DMS 273 treated with DMSO at 0.1 percent for 48 hours (cell line): ENCODE measurements around the gene VPS8.

Experiments used
- DNase-seq: peaks from one replicate; lab custom pipeline; 2025; lab: John Stamatoyannopoulos, UW

The VPS8 gene, protein sequence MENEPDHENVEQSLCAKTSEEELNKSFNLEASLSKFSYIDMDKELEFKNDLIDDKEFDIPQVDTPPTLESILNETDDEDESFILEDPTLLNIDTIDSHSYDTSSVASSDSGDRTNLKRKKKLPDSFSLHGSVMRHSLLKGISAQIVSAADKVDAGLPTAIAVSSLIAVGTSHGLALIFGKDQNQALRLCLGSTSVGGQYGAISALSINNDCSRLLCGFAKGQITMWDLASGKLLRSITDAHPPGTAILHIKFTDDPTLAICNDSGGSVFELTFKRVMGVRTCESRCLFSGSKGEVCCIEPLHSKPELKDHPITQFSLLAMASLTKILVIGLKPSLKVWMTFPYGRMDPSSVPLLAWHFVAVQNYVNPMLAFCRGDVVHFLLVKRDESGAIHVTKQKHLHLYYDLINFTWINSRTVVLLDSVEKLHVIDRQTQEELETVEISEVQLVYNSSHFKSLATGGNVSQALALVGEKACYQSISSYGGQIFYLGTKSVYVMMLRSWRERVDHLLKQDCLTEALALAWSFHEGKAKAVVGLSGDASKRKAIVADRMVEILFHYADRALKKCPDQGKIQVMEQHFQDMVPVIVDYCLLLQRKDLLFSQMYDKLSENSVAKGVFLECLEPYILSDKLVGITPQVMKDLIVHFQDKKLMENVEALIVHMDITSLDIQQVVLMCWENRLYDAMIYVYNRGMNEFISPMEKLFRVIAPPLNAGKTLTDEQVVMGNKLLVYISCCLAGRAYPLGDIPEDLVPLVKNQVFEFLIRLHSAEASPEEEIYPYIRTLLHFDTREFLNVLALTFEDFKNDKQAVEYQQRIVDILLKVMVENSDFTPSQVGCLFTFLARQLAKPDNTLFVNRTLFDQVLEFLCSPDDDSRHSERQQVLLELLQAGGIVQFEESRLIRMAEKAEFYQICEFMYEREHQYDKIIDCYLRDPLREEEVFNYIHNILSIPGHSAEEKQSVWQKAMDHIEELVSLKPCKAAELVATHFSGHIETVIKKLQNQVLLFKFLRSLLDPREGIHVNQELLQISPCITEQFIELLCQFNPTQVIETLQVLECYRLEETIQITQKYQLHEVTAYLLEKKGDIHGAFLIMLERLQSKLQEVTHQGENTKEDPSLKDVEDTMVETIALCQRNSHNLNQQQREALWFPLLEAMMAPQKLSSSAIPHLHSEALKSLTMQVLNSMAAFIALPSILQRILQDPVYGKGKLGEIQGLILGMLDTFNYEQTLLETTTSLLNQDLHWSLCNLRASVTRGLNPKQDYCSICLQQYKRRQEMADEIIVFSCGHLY (N-terminal part only)

DNA sequence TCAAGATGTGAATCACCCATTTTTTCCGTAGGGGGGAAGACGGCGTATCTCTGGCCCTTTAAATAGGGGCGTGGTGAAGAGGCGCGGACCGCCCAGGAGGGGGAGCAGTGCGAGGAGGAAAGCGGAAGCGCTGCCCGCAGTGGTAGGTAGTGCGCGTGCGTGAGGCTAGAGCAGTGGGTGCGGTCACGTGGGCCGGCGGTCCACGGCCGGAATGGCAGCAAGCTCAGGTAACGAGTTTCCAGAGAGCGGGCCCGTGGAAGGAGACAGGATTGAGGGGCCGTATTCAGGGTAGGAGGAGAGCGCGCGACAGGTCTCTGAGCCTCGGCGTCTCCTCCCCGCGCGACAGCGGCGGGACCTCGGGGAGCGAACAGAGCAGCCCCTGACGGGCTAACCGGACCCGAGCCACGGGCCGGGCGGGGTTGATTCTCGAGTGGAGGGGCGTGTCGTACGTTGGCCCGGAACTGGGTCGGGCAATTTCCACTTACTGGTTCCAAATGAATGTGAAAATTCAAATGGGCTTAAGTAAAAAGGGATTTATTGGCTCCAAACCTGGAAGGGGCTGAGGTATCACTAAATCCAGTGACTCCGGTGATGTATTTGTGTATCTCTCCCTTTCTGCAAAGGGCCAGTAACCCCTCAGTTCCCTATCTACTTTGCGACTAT, at the start of gene VPS8:
TSS of gene VPS8 (plus strand) at position 168 of the 663 bp plus-strand sequence. CDS start 12,467 bp downstream, outside the sequence.
- DNase-seq, result peak; percentile 96

DNA sequence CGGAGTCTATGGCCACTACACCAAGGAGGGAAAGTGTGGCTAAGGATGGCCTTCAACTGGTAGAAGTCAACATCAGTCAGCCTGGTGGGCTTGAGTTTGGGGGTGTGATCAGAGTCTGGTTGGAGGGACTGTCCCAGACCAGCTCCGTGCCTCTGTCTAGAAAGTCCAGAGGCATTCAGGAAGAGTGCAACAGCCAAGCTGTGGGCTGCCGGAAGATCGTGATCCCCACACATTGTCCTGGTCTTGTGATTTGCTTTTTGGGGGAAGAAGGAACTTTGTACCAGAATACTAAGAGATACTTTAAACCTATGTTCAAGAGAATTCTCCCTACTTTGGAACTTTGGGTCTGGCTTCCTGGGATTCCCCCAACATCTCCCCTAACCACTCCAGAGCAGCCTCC, 47.8 kb upstream of the VPS8 start:
- DNase-seq, result no peak

DNA sequence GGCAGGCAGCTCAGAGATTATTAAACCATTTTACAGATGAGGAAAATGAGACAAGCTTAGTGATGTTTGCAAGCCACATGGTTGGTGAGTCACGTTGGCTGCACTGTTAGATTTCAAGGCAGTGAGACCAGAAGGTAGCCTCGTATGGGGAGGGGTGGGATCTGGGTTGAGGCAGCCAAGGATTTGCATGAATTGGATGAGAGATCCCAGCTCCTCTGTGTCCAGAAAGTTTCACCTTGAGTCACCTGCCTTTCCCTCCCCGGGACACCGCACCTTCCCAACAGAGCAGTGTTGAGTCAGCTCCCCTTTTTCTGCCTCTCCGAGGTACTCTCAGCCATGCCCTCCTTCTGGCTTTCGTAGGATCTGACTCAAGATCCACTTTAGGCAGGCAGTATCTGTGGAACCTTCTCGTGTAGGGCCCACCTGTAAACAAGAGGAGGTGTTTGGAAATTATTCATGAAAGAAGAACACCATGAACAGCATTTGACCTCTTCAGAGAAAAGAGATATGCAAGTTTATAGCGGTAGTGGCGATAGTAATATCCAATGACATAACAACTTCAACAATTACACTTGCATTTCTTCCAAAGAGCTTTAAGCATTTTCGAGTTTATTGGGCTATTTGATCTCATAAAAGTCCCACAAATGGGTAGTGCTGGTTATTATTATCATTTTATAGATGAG, 46.8 kb upstream of the VPS8 start:
- no peak for DNase-seq

DNA sequence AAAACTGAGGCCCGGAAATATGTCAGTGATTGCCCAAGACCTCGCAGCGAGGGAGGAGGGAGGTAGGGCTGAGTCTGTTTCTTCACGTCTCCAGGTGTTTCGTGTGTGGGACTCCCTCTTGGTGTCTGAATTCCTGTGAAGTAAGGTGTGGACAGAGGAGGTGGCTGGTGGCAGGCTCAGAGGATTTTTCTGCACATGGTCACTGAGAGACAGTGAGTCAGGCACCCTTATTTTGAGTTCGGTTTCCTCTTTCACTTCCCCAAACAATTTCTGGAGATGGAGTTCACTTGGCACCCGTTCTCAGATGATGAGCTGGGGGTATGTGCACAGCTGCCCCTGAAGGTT, 46.3 kb upstream of the VPS8 start:
- DNase-seq, result no peak

DNA sequence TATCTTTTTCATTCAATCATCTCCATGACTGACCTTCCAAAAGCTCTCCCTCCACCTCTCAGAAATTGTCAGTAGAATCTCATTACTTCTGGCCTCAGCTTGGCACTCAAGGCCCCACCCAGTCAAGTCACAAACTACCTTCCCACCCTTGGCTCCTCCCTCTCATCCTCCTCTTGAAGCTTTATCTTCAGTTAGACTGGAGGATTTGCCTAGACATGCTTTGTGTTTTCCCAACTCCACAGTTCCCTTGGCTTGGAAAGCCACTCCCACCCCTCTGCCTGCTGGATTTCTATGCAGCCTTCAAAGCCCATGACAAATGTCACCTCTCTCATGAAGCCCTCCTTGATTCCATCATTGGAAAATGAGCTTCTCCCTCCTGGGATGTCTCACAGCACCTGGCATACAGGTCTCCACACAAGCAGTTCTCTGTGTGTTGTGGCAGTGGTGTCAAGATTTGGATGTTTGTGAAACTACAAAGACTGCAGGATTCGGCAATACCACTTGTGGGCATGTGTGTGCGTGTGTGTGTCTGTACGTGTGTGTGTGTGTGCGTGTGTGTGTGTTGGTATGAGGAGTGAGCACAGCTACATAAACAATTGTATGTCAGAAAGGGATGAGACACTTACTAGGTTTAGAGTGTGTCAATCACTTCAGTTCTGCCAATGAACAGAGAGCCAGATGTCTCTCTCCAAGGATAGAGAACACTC, 45.3 kb upstream of the VPS8 start:
- DNase-seq, result no peak

DNA sequence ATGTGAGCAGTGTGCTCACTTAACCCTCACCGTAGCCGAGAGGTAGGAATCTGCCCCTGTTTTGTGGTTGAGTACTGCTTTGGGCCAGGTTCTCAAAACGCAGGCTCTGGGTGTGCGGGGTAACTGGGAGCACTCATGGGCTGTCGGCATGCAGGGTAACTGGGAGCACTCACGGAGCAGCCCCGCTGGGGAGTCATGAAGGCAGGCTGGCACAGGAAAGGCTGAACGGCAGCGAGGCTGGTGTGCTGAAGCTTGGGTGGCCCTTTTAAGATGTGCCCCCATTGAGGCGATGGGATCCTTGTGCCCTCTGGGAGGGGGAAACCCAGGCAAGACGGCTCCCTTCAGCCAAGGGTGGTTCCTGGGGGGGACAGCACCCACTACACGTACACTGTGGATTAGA, 44.6 kb upstream of the VPS8 start:
- DNase-seq, result no peak

DNA sequence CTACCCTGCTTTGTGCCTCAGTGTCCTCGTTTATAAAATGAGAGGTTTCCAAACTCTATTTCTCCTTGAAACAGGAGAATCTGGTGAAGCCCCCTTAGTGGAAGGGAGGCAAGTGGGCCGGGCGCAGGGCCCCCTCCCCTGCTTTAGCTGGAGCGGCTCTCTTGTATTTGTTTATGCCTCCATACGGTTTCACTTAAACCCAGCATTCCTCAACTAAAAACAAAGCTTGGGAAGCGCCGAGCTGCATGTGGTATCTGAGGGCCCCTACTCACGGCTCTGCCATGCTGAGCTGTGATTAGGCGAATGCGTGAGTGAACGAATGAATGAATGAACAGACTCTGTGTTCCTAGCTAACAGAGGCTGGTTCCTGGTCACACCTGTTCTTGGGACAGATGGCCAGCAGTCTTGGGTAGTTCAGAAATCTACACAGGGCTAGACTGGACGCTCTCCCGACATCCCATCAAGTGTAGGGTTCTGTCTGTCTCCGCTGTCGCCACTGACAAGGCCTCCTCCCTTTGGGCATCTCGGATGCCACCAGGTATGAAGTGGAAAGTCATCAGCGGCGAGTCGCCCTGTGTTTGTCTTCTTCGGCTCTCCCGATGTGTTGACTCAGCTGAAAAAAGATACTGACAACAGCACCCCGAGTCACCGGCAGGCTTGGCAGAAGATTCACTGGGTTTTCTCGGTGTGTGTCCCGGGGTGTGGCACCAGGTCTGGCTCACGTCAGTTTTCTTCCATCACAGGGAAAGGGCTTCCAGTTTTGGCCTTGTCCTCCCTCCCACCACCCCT, 42.4 kb upstream of the VPS8 start:
- DNase-seq, result no peak

DNA sequence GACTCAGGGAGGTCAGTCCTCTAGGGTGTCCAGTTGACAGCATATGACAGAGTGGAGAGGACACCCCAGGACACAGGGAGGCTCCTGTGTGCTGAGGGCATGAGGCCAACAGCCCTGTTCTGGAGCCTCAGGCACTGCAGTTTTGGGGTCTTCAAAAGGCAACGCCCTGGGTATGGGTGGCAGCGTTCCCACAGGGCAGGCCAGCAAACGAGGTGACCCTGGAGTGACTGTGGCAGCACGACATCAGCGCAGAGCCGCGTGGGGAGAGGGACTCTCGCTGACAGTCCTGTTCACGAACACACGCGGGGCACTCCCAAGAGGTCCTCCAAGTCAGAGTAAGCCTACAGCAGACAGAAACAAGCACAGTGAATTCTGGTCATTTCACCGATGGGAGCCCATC, 41.4 kb upstream of the VPS8 start:
- no peak for DNase-seq

DNA sequence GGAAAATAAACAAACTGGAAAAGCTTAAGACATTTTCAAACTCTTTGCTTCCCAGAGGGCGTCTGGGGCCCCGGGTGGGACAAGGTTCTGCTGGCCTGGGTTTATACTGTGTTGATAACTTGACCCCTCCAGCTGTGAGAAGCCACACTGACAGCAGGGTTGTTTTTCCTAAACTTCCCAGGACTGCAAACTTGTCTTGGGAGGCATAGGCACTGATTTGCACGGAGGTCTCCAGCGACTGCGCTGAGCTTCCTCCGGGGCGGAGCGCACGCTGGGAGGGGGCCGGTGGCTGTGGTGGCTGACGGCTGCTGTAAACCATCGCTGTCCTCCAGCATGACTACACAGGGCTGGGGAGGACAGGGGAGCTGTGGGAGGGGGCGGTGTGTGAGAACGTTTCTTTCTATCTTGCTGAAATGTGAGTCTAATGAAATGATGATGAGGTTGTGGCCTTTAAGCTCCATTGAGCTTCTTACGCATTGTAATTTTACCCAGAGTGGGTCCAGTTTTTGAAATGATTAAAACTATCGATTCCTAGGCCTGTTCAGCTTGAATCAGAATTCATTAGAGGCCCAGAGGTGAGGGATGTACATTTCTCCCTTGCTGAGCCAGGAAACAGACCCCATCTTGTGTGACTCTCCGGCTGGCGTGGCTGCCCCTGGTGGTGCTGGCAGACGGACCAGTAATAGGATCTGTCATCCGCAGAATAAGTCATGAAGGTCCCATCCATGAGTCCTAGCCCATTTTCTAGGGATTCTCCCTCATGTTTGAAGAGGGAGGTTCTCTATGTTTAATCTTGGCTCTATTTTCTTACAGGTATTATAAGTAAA, 40.5 kb upstream of the VPS8 start:
- no peak for DNase-seq

DNA sequence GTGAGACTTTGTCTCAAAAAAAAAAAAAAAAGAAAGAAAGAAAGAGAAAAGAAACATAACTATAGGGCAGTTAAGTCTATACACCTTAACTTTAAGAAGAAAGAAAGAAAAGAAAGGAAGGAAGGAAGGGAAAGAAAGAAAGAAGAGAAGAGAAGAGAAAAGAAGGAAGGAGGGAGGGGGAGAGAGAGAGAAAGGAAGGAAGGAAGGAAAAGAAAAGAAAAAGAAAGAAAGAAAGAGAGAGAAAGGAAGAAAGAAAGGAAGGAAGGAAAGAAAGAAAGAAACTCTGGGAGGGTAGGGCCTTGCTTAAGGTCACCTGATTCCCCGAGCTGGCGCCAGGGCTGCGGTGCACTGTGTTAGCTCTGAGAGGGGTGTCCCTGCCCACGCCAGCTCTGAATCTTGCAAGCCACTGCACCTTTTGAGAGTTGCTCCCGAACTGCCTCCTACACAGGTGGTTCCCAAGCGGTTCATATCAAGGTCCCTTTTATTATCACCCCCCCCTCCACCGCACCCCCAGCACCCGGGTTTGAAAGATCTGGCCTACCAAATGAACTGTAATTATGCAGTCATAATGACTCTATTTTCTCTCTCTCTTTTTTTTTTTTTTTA, 39.2 kb upstream of the VPS8 start:
- DNase-seq, result no peak

DNA sequence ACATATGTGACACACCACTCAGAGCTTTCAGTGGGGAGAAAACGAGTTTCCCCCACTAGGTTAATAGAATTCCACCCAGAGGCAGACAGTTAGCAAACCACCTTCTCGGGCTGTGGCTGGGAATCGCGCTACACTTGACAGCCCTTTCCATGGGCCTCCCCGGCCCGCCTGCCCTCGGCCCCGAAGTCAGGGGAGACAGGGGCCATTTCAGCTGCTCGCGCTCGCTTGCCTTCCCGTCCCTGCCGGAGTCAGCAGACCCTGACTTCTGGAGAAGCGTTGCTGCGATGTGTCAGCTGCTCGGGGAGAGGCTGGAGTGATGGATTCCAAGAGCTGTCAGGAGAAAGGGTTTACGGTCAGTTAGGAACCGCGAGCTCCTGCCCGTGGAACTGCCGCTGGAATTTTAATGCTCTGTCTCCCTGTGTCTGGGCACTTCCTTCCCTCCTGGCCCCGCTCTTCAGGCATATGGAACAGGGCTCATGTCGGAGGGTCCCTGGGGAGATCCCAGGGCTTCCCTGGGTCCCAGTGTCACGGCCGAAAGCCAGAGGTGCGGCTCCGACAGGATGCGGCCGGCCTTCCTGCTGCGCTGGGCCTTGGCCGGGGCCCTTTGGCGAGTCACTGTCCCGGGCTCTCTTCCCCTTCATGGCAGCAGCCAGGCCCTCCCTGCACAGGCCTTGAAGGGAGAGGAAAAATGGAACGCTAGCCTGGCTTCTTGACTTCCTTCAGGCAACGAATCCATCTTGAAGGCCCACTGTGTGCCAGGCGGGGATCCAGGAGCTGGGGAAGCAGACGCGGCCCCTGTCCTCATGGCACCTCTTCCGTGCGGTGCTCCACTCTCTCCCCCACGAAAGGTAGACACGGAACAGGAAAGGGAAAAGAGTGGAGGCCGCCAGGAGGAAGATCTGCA, 38.4 kb upstream of the VPS8 start:
- no peak for DNase-seq

DNA sequence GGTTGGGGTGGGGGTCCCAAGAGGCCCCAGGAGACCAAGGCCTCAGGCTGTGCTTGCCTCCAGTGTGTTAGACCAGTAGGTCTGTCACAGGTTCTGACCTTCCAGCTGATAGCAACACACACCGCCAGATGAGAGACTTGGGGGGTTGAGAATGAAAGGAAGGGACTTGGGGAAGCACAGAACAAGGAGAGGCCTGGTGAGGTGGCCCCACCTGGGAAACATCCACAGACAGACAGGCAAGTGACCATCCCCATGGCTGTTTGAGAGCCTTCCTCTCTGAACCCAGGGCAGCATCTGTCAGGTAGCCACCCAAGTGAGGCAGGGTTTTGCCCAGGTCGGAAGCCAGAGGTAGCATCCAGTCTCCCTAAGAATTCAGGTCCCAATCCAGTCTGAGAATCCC, 35.0 kb upstream of the VPS8 start:
- DNase-seq, result no peak

DNA sequence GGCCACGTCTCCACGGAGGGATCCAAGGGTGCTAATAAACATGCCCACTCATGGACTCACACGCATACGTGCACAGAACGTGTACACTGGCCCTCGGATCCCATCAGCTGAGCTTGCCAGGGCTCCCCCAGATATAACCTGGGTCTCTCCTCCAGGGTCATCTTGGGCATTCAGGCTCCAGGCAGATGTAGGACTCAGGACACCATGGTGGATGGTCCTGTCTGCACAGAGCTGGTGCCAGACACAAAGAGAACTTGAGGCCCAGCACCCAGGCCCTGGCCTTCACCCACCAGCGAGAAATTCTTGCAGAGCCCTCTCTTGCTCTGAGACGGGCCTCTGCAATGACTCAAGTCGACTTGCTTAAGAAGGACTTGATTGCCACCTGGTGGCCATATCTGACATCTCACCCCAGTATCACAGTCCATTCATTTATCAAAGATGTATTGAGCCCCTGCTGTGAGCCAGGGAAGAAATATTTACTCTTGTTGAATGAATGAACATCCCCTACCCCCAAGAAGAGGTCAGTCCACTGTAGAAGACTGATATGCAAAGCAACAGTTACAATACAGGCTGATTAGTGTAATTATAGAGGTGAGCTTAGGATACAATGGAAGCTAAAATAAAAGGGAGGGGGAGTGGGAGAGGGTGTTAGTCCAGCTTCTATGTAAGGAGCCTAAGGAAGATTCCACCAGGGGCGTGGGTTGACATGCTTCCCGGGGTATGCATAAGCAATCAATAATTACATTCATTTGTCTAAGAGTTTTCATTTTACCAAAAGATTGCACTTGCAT, 34.2 kb upstream of the VPS8 start:
- DNase-seq, result peak; percentile 50

DNA sequence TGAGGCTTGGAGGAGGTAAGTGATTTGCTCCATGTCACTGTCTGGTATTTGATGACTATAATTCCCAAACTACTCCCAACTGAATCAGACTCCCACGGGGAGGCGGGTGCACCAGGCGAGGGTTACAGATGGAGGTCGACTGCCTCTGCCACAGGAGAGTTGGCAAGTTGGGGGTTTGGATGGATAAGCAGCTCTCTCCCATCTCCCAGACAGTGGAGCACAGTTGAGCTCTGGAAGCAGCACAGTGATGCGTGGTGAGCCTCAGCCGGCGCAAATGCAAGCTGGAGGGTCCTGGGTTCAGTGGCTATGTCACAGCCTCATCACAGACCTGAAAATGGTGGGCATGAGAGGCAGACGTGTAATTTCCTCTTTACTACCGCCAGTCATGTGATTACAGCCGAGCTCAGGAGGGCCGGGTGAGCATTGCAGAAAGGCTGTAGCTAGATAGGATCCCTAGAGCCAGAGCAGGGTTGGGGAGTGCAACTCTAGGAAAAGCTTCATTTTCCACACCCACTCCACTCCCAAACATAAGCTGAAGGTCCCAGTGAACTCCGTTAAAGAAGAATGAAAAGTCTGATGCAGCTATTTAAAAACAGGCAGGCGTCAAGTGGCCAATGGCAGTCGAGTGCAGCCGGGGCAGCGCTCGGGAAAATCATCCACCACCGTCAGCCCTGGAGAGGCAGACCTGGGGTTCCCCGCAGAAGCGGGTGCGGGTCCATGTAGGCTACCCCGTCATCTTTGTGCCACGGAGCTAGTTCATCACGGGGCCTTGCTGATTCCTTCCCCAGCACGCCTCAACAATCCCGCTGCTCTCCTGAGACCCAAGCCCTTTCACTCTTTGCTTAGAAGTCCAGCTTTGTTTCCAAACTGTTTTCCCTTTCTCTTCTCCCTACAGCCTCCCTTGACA, 33.3 kb upstream of the VPS8 start:
- DNase-seq, result no peak

DNA sequence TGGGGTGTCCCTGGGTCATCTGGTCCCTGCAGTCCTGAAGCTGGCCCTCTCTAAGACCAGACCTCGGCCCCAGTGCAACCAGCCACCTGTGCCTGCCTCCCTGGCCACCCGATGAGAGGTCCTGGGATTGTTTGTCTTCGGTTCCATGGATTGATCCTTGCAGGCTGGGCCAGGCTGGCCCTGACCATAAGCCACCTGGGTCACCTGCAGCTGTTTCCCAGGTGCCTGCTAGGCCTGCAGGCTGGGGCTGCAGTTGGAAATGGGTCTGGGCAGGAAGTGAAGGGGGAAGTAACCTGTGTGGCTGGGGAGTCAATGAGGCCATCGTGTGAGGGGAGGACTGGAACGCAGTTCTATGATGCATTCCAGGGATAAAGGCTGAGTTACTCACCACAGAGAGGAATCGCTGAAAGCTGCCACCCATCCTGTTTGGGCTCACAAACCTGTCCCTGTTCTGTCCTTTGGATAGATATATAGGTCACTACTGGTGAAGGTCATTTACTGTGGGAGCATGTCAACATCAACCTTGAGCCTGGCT, 30.9 kb upstream of the VPS8 start:
- no peak for DNase-seq
